SJCRH30 (cell line): Measurements from ENCODE around the gene HOXC10. TPM values are rescaled to one million over a fixed set of nuclear protein-coding genes. Genes with fewer than 3 reads are reported as not detected.

Experiments used
- DNase-seq, 2 experiments: peaks; one replicate each; pipeline ENCODE4 v3.0.0-alpha.2; 2015 to 2020
- H3K27ac ChIP-seq: fragments of 250-450 bp; sonication (Bioruptor Pico); 2 replicates; pipeline ENCODE4 v1.5.1; 2020; ENCODE audit warnings: mild to moderate bottlenecking, moderate library complexity
- H3K27me3 ChIP-seq: fragments of 250-450 bp; sonication (Bioruptor Pico); 2 replicates; pipeline ENCODE4 v1.5.1; 2020; ENCODE audit warnings: mild to moderate bottlenecking, moderate library complexity
- H3K36me3 ChIP-seq: fragments of 250-450 bp; sonication (Bioruptor Pico); 2 replicates; pipeline ENCODE4 v1.5.1; 2020; ENCODE audit warnings: mild to moderate bottlenecking, moderate library complexity
- H3K4me1 ChIP-seq: fragments of 250-450 bp; sonication (Bioruptor Pico); 2 replicates; pipeline ENCODE4 v1.5.1; 2020; ENCODE audit warnings: mild to moderate bottlenecking, moderate library complexity
- H3K4me3 ChIP-seq: fragments of 250-450 bp; sonication (Bioruptor Pico); 2 replicates; pipeline ENCODE4 v1.5.1; 2020; ENCODE audit warnings: mild to moderate bottlenecking, moderate library complexity
- H3K9me3 ChIP-seq: fragments of 250-450 bp; sonication (Bioruptor Pico); replicated peaks from 2 replicates; pipeline ENCODE4 v1.5.1; 2020; ENCODE audit warnings: mild to moderate bottlenecking, moderate library complexity
- total RNA-seq: library from RNA; depleted of rRNA; stranded (reverse); fragments of >200 nt; shearing (Covaris generic); gene quantifications from 2 replicates; pipeline ENCODE4 v1.2.3, GENCODE V29; 2014

HOXC10 gene
- total RNA-seq, 1 experiment from 2014 or later, result 0.71 TPM

DNA sequence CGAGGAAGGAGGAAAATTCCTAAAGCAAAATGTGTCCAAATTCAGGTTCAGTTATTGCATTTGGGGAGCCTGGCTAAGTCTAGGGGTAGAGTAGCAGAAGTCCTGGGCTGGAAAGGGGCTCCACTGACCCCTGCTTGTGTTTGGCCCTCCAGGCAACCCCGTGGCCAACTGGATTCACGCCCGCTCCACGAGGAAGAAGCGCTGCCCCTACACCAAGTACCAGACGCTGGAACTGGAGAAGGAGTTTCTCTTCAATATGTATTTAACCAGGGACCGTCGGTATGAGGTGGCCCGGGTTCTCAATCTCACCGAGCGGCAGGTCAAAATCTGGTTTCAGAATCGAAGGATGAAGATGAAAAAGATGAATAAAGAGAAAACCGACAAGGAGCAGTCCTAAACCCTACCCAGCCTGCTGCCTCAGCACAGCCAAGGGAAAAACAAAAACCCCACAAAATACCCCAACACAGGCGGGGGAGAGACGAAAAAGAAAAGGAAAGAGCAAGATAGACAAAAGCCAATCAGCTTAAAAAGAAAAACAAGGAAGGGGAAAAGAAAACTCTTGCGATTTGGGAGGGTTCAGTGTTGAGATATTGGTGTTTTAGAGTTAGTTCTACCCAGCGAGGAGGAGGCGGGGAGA is 17.4 kb downstream of the HOXC10 start:
- H3K4me3 ChIP-seq, result no peak overlapping the region
- no peaks in the 10 kb centered on the region for H3K36me3 ChIP-seq
- no peaks in the 10 kb centered on the region for H3K4me1 ChIP-seq
- no peak for DNase-seq
- peaks cover 14% of the 10 kb centered on the region for H3K27me3 ChIP-seq
- no peaks in the 10 kb centered on the region for H3K9me3 ChIP-seq
- H3K27ac ChIP-seq, result no peak overlapping the region

DNA sequence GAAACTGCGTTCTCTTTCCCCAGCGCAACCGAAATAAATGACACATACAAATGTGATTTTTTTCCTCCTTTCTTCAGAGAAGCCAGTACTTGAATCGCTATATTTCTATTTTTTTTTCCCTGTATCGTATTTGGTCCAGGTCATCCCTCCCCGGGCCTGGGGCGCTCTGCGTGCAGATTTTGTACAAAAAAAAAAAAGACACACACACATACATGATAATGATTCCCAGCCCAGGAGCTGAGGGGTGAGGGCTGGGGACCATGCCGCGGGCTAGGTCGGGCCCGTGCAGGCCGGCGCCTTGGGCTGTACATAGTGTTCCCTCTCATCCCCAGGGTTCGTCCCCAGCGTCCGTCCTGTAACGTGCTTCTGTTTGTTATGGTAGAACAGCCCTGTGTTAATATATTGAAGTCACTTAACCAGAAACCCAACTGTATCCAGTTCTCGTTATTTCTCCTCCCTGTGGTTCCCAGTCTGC is 18.0 kb downstream of the HOXC10 start:
- H3K27ac ChIP-seq, result no peak overlapping the region
- no peak for DNase-seq
- no peaks in the 10 kb centered on the region for H3K4me1 ChIP-seq
- peaks cover 19% of the 10 kb centered on the region for H3K27me3 ChIP-seq
- H3K4me3 ChIP-seq, result no peak overlapping the region
- no peaks in the 10 kb centered on the region for H3K36me3 ChIP-seq
- H3K9me3 ChIP-seq, result no peaks in the 10 kb centered on the region

DNA sequence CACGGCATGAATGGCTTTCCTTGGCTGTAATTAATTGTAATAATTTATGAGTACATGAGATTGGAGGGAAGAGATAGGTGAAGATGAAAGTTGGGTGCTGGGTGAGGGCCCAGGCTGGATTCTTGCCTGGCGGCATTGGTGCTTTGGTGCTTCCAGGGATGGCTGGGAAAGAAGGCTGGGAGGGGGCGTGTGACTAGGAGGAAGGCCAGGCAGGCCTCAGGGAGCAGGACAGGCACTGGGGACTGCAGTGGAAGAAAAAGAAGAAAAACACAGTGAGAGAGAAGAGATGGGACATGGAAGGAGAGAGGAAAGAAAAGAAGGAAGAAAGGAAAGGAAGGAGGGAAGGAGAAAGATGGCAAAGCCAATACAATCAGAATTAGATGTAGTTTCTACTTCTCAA is 18.7 kb downstream of the HOXC10 start:
- Histone ChIP-seq H3K9me3 (no peaks in the 10 kb centered on the region), H3K27ac (no peak overlapping the region), H3K27me3 (peaks cover 24% of the 10 kb centered on the region), H3K4me1 (no peaks in the 10 kb centered on the region), H3K4me3 (no peak overlapping the region), H3K36me3 (no peaks in the 10 kb centered on the region)
- no peak for DNase-seq

DNA sequence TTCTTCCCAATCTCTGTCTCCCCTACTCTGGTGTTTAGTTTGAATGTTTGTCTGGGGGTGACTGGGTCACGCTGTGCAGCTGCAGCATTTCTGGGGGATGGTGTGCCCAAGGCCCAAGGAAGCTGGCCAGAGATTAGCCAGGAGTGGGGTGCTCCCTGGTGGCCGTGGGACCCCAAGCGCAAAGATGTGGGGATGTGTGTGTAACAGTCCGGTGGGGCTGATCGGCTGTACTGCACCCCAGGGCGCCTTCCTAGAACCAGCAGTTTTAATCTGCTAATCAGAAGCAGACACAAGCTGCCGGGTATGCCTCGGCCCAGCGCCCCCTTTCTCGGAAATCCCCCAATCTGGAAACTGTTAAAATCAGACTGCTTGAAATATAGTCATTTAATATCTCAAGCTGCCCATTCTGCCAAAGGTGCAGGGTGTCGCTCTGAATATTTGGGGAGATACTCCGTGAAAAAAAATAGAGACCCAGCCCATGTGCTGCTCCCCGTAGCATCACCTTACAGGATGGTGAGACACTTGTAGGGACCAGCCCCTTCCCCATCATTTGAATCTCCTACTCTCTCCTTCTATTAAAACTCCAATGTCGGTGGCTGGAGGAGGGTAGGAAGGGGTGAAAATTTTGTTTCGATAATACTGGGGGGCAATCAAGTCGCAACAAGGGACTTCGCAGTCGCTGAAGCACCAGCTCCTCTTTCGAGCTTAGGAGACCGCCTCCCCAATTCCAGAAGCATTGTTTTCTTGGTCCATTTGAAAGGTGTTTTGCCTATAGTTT is 19.3 kb downstream of the HOXC10 start:
- Histone ChIP-seq H3K27me3 (peaks cover 26% of the 10 kb centered on the region), H3K9me3 (no peaks in the 10 kb centered on the region), H3K27ac (no peak overlapping the region), H3K36me3 (no peaks in the 10 kb centered on the region), H3K4me3 (no peak overlapping the region), H3K4me1 (no peaks in the 10 kb centered on the region)
- no peak for DNase-seq

DNA sequence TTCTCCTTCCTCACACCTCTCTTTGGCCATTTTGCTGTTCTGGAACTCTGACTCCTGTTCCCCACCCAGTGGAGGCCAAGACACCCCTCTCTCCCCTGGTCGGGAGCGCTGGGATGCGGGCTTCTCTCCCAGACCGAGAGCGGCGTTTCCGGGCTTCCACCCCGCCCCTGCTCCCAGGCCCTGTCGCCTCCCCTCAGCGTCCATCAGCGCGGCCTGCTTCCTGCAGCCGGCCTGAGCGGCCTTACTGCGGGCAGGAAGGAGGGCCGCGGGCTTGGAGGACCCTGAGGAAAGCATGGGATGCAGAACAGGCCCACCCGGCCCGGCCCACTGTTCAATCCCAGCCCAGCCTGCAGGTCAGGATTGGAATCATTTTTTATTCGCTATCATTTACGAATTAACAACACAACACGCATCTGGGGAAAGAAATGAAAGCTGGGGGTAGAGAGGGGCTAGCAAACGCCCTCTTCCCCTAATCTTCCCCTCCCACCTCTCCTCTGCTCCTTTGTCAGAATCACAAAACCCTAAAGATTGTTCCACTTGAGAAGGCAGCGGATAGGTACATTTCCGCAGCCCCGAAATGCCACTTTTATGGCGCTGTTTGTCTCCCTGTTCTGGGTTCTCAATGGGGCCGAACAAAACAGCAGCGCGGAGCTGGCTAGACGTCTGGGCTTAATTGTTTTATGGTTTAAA is 20.0 kb downstream of the HOXC10 start:
- peaks cover 34% of the 10 kb centered on the region for H3K27me3 ChIP-seq
- H3K27ac ChIP-seq, result no peak overlapping the region
- no peaks in the 10 kb centered on the region for H3K9me3 ChIP-seq
- H3K4me3 ChIP-seq, result no peak overlapping the region
- DNase-seq, result no peak
- no peaks in the 10 kb centered on the region for H3K36me3 ChIP-seq
- H3K4me1 ChIP-seq, result no peaks in the 10 kb centered on the region

DNA sequence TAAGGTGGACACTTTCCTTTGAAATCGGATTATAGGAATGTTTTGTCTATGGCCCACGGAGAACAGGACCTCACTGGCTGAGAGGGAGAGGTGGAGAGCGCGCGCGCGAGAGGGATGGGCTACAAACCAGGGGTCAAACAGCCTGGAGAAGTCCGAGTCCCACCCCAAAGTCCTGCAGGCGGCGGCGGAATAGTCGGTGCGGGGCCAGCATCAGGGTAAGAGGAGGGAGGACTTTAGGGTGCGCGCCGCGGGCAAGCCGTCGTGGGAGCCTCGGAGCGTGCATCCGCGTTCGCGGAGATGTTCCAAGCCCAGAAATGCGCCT is 20.5 kb downstream of the HOXC10 start:
- no peak for DNase-seq
- Histone ChIP-seq H3K4me3 (no peak overlapping the region), H3K27ac (no peak overlapping the region), H3K9me3 (no peaks in the 10 kb centered on the region), H3K27me3 (peaks cover 39% of the 10 kb centered on the region), H3K36me3 (no peaks in the 10 kb centered on the region), H3K4me1 (no peaks in the 10 kb centered on the region)

DNA sequence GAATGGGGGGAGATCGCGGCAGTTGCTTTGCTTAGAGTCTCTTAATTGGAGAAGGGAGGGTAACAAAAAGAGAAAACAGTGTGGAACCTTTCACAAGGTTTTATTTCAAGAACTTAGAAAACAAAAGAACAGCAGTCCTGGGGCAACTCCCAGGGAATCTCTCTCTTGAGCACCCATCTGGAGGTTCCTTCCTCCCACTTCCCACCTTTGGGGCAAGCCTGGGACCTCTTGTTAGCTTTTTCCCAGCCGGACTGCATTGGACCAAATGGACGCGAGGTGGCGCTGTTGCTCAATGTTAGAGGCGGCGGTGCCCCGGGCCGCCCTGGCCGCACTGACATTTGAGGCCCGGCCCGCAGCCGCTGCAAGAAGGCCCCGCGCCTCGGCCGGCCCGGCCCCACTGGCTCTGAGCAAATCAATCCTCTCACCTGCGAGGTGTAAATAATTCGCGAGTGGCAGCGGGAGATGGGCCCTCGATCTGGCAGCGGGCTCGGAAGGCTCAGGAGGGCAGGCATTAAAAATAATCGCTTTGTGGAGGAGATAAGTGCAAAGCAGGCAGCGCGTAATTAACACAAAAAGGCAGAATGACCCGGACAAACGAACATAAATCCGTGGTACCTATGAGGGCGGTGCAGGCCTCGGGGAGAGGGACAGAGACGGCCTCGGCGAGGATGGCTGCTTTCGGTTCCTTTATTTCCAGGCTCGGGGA is 21.1 kb downstream of the HOXC10 start:
- Histone ChIP-seq H3K27ac (no peak overlapping the region), H3K4me3 (no peak overlapping the region), H3K27me3 (peaks cover 42% of the 10 kb centered on the region), H3K4me1 (no peaks in the 10 kb centered on the region), H3K9me3 (no peaks in the 10 kb centered on the region), H3K36me3 (no peaks in the 10 kb centered on the region)
- peak; percentile 74 to 91 for DNase-seq

DNA sequence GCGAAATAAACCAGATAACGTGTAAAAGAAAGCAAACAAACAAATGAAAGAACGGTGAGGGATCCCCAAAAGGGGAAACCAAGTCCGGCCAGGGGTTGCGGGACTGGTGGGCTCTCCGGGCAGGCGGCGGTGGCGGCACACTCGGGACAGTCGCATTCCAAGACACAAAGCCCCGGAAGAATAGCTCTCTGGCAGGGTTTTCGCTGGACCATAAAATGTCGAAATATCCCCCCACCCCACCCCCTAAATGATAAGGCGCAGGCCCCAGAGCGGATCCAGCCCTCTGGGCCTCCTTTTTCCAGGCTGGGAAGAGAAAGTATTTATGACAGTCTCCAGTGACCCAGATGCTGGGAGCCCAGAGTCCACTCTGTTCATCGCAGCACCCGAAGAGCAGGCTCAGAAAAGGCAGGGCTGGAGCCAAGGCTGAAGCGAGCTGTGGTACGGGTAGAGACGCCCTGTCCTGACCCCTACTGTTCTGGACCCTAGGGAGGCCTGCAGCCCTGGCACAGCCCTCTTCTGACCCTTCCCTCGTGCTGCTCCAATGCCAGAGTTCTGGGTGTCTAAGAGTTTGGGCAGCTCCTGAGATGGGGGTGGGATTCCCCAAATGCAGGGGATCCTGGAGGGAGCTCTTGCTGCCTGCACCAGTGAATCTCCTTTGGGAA is 21.7 kb downstream of the HOXC10 start:
- H3K36me3 ChIP-seq, result no peaks in the 10 kb centered on the region
- H3K4me1 ChIP-seq, result no peaks in the 10 kb centered on the region
- no peak overlapping the region for H3K4me3 ChIP-seq
- H3K27ac ChIP-seq, result no peak overlapping the region
- H3K27me3 ChIP-seq, result peaks cover 47% of the 10 kb centered on the region
- no peak for DNase-seq
- no peaks in the 10 kb centered on the region for H3K9me3 ChIP-seq

DNA sequence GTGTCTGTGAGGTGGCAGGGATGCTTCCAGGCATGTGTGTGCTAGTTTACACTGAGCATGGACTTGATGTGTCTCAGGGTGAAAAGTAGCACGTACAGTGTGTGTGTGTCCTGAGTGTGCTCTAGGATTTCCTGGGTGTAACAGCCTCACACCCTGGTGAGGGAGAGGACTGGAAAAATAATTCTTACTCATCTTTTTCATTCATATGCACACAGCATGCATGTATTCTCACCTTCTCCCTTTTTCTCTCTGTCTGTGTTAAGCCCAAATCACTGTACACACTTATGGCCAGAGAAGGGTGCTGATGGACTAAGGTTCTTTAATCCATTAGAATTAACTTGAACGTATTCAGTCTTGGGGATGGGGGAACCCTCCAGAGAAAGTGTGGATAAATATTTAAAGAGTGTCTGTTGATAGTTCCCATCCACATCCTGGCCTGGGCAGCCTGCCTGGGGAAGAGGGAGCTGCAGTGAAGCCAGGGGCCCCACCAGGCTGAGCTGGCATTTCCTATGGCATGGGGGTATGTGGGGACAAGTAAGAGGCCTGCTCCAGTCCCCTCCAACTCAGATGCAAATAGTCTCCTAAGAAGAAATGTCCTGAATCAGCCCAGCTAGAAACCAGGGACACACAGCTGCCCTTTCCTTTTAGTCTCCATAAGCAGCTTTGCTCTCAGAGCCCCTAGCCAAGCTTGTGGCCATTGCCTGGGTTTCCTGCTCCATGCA is 22.8 kb downstream of the HOXC10 start:
- H3K27me3 ChIP-seq, result peaks cover 47% of the 10 kb centered on the region
- DNase-seq, result no peak
- H3K9me3 ChIP-seq, result no peaks in the 10 kb centered on the region
- H3K4me3 ChIP-seq, result no peak overlapping the region
- no peak overlapping the region for H3K27ac ChIP-seq
- H3K36me3 ChIP-seq, result no peaks in the 10 kb centered on the region
- H3K4me1 ChIP-seq, result no peaks in the 10 kb centered on the region

DNA sequence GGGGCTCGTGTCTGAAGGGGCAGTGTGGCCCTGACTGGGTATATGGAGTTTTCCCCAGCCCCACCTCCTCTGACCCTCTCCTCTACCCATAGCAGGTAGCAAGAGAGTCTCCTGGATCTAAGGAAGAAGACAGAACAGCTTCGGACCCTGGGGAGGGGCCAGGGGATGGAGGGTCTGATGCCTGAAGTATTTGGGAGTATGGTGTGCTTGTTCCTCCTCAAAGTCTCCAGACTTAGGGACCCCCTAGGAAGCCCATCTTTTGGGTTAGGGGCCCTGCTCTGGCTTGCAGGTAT is 23.3 kb downstream of the HOXC10 start:
- no peak for DNase-seq
- Histone ChIP-seq H3K27ac (no peak overlapping the region), H3K4me1 (no peaks in the 10 kb centered on the region), H3K9me3 (no peaks in the 10 kb centered on the region), H3K27me3 (peaks cover 47% of the 10 kb centered on the region), H3K4me3 (no peak overlapping the region), H3K36me3 (no peaks in the 10 kb centered on the region)

DNA sequence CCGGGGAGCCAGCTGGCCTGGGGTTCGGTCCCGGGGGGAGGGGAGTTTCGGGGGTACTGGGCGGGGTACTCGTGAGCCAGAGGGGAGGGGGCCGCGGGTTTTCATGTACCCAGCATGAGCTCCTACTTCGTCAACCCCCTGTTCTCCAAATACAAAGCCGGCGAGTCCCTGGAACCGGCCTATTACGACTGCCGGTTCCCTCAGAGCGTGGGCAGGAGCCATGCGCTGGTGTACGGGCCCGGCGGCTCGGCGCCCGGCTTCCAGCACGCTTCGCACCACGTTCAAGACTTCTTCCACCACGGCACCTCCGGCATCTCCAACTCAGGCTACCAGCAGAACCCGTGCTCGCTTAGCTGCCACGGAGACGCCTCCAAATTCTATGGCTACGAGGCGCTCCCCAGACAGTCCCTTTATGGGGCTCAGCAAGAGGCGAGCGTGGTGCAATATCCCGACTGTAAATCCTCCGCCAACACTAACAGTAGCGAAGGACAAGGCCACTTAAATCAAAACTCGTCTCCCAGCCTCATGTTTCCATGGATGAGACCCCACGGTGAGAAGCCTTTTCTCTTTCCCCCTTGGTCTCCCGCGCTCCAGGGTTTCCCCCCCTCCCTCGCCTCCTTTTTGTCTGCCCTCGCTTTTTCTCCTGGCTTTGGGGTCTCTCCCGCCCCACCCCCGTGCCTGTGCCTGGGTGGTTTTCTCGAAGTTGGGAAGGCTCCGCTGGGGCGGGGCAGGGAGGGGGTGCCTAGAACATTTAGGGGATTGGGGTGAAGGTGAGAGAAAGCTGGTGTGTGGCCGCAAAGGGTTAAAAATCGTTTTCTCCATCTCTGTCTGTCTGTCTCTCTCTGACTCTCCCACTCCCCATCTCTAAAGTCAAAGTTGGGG is 24.5 kb downstream of the HOXC10 start:
- Histone ChIP-seq H3K4me1 (no peaks in the 10 kb centered on the region), H3K27me3 (peaks cover 47% of the 10 kb centered on the region), H3K9me3 (no peaks in the 10 kb centered on the region), H3K36me3 (no peaks in the 10 kb centered on the region), H3K27ac (no peak overlapping the region), H3K4me3 (no peak overlapping the region)
- no peak for DNase-seq

DNA sequence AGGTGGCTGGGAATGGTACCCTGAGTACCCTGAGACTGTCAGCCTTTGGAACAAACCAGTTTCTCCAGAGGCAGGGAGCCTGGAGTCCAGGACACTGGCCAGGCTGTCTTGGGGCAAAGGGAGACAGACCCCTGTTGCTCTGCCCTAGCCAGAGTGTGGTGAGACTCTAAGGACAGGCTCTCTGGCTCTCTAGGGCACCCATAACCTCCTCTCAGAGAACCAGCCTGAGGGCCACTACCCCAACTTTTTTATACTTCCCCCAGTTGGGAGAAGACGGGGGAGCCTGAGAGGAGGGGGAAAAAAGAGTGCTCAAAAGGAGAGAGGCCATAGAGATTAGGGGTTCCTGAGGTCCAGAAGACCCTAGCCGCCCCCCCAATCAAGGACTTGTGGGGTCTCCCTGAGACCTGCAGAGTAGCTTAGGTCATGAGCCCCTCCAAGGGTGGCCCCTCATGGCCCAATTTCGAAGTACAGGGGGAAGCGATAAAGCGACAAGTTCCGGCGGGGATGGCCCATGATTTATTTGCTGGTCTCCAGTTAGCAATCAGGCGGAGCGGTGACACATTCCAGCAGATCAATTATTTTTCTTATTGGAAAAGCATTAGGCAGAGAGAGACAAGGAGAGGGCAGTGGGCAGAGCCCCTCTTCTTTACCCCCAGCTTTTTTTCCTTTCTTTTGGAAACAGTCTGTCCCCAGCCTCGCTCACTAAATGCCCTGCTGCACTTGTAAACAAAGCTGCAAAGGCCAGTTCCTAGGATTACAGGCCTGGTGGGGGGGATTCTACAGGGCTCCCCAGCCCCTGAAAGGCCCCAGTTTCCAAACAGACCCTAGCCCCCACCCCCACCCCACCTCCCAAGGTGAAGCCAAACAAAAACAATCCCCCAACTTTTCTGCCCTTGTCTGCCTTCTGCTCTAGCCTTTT is 25.4 kb downstream of the HOXC10 start:
- Histone ChIP-seq H3K9me3 (no peaks in the 10 kb centered on the region), H3K27ac (no peak overlapping the region), H3K36me3 (no peaks in the 10 kb centered on the region), H3K4me1 (no peaks in the 10 kb centered on the region), H3K4me3 (no peak overlapping the region), H3K27me3 (peaks cover 47% of the 10 kb centered on the region)
- no peak for DNase-seq
